Measurements from ENCODE around the gene CAPN3.

DNA sequence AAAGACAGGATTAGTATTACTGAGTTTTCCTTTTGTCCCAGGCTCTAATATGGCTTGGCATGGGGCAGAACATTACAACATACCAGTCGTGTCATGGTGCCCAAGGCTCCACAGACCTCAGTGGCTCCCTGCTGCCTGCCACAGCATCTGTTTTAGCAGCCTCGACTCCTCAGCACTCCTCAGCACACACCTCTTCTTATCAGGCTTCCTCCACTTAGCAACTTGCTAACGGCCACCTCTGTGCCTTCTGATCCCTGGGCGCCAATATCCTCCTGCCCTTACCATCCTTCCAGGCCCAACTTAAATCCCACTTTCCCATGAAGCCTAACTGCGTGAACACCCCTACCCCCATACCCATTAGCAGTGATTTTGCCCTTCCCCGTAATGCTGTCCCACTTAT is 6.2 kb upstream of the CAPN3 start:
- TF ChIP-seq, protein P1, sequence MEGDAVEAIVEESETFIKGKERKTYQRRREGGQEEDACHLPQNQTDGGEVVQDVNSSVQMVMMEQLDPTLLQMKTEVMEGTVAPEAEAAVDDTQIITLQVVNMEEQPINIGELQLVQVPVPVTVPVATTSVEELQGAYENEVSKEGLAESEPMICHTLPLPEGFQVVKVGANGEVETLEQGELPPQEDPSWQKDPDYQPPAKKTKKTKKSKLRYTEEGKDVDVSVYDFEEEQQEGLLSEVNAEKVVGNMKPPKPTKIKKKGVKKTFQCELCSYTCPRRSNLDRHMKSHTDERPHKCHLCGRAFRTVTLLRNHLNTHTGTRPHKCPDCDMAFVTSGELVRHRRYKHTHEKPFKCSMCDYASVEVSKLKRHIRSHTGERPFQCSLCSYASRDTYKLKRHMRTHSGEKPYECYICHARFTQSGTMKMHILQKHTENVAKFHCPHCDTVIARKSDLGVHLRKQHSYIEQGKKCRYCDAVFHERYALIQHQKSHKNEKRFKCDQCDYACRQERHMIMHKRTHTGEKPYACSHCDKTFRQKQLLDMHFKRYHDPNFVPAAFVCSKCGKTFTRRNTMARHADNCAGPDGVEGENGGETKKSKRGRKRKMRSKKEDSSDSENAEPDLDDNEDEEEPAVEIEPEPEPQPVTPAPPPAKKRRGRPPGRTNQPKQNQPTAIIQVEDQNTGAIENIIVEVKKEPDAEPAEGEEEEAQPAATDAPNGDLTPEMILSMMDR (IDR thresholded peaks at IDR 0.05): no peak
- no peak for TF ChIP-seq POLR2A (IDR thresholded peaks at IDR 0.05)
